ENCODE measurements around the gene DEAF1. TPM values are rescaled to one million over a fixed set of nuclear protein-coding genes. Genes with fewer than 3 reads are reported as not detected.

DEAF1 gene
- polyA plus RNA-seq, 1 donor (not counting 4 experiments of a cell fraction or from before 2014, with no cell fraction given), result 8.1 TPM

DNA sequence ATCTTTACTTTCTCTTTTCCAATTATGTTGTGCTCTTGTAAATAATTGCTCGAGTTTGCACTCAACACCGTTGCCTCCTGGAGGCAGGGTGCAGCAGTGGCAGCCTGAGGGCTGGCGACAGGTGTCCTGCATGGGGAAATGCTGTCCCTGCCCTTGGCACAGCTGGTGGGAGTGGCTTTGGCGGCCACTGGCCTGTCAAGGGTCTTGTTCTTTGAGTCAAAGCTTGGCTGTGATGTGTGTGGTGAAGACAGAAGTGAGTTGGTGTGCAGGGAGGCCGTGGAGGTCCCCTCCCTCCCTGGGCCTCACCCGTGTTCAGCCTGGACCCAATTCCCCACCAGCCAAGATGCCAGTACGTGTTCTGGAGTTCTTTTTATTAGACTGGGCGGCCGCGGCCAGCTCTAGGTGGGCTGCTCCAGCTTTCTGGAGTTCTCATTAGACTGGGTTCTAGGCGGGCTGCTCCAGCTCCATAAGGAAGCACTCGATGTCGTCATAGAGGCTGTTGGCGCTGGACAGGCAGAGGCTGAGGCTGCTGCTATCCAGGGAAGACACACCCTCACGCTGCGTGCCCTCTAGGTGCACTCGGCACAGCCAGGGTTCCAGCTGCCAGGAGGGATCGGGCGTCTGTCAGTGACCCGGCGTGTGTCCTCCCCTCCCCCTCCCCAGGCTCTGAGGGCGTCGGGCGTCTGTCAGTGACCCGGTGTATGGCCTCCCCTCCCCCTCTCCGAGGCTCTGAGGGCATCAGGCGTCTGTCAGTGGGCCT, 82.6 kb downstream of the DEAF1 start:
- Histone ChIP-seq H3K36me3 (ENCODE audit: control insufficient read depth in 2 of 2, extremely low read depth in 1 of 2, insufficient read depth in 2 of 2, low read length in 2 of 2) (peaks cover 38 to 41% of the 10 kb centered on the region in 2 experiments), H3K4me2 (ENCODE audit: control insufficient read depth, extremely low read depth, insufficient read depth, low read depth, low read length) (no peak overlapping the region), H3K27me3 (ENCODE audit: control insufficient read depth, extremely low read depth, insufficient read depth, low read length) (no peaks in the 10 kb centered on the region), H3K9ac (ENCODE audit: control insufficient read depth, extremely low read depth, insufficient read depth, low read length) (no peak overlapping the region), H3K4me3 (ENCODE audit: control insufficient read depth in 2 of 3, extremely low read depth in 1 of 3, insufficient read depth in 2 of 3, low read depth in 1 of 3, low read length in 3 of 3) (no peak overlapping the region), H4K20me1 (ENCODE audit: control insufficient read depth, extremely low read depth, insufficient read depth, low read length) (peaks cover 15% of the 10 kb centered on the region), H3K79me2 (ENCODE audit: control insufficient read depth, insufficient read depth, low read length) (peaks cover 2% of the 10 kb centered on the region), H3K4me1 (ENCODE audit: control insufficient read depth, extremely low read depth, insufficient read depth, low read length) (peaks cover 25% of the 10 kb centered on the region), H3K9me3 (ENCODE audit: control insufficient read depth, low read depth, low read length) (no peaks in the 10 kb centered on the region), H3K9me1 (ENCODE audit: control insufficient read depth, extremely low read depth, insufficient read depth, low read length) (no peaks in the 10 kb centered on the region), H2AFZ (ENCODE audit: control insufficient read depth, low read length) (no peak overlapping the region), H3K27ac (ENCODE audit: control insufficient read depth, insufficient read depth, low read length) (no peak overlapping the region)
- DNase-seq (ENCODE audit: low read depth, low spot score), result no peak
- TF ChIP-seq EZH2 (IDR thresholded peaks at IDR 0.05; ENCODE audit: low read length), result no peak
- TF ChIP-seq, protein P1, sequence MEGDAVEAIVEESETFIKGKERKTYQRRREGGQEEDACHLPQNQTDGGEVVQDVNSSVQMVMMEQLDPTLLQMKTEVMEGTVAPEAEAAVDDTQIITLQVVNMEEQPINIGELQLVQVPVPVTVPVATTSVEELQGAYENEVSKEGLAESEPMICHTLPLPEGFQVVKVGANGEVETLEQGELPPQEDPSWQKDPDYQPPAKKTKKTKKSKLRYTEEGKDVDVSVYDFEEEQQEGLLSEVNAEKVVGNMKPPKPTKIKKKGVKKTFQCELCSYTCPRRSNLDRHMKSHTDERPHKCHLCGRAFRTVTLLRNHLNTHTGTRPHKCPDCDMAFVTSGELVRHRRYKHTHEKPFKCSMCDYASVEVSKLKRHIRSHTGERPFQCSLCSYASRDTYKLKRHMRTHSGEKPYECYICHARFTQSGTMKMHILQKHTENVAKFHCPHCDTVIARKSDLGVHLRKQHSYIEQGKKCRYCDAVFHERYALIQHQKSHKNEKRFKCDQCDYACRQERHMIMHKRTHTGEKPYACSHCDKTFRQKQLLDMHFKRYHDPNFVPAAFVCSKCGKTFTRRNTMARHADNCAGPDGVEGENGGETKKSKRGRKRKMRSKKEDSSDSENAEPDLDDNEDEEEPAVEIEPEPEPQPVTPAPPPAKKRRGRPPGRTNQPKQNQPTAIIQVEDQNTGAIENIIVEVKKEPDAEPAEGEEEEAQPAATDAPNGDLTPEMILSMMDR (optimal IDR thresholded peaks at IDR 0.05 in 1 of 3, IDR thresholded peaks at IDR 0.05 in 1 of 3, conservative IDR thresholded peaks at IDR 0.05 in 1 of 3; ENCODE audit: extremely low read depth in 1 of 3, insufficient read depth in 2 of 3, low read length in 3 of 3), result peak; percentile 13 to 52 (median 29)
- dilution Hi-C loops (cut with MboI; ENCODE audit: extremely low pct_ligation_motif_present, low sequenced_read_pairs), result no loop called here
- FAIRE-seq, result no peak

DNA sequence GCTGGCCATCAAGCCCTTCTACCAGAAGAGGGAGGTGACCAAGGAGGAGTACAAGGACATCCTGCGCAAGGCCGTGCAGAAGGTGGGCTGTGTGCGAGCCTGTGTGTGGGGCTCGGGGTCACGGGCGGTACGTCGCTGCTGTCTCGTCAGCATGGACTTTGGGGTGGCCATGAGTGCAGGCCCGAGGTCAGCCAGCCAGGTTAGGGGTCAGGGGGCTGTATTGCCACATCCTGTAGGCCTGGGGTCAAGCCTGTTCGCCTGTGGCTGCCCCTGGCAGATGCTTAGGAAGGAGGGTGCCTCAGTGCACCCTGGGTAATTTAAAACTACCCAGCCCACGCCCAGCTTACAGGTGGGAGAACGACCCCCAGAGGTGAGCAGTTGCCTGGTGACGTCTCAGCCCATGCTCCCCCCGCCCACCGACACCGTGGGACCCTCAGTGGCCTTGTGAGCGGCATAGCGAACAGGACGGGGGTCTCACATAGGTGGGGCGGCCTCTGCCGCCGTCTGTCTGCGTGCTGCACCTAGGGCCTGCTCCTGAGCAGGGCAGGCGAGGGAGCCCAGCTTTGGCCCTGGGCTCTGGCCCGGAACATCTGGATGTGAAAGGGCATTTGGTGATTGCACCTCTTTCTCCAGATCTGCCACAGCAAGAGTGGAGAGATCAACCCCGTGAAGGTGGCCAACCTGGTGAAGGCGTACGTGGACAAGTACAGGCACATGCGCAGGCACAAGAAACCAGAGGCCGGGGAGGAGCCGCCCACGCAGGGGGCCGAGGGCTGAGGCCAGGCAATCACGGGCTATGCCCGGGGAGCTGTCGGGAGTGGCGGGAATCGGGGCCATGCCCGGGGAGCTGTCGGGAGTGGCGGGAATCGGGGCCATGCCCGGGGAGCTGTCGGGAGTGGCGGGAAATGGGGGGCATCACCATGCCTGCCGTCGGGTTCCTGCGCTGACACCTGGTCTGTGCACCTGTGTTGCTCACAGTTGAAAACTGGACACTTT, 83.7 kb downstream of the DEAF1 start:
- TF ChIP-seq, protein P1 (optimal IDR thresholded peaks at IDR 0.05 in 1 of 3, IDR thresholded peaks at IDR 0.05 in 1 of 3, conservative IDR thresholded peaks at IDR 0.05 in 1 of 3; ENCODE audit: extremely low read depth in 1 of 3, insufficient read depth in 2 of 3, low read length in 3 of 3), result no peak
- no peak for TF ChIP-seq EZH2 (IDR thresholded peaks at IDR 0.05; ENCODE audit: low read length)
- H3K27me3 ChIP-seq (ENCODE audit: control insufficient read depth, extremely low read depth, insufficient read depth, low read length), result no peaks in the 10 kb centered on the region
- no peak for DNase-seq (ENCODE audit: low read depth, low spot score)
- H3K79me2 ChIP-seq (ENCODE audit: control insufficient read depth, insufficient read depth, low read length), result peaks cover 2% of the 10 kb centered on the region
- H3K4me2 ChIP-seq (ENCODE audit: control insufficient read depth, extremely low read depth, insufficient read depth, low read depth, low read length), result no peak overlapping the region
- dilution Hi-C loops (cut with MboI; ENCODE audit: extremely low pct_ligation_motif_present, low sequenced_read_pairs), result no loop called here
- H3K36me3 ChIP-seq (ENCODE audit: control insufficient read depth in 2 of 2, extremely low read depth in 1 of 2, insufficient read depth in 2 of 2, low read length in 2 of 2), result peaks cover 46 to 52% of the 10 kb centered on the region in 2 experiments
- no peak for FAIRE-seq
- no peaks in the 10 kb centered on the region for H3K9me3 ChIP-seq (ENCODE audit: control insufficient read depth, low read depth, low read length)
- H4K20me1 ChIP-seq (ENCODE audit: control insufficient read depth, extremely low read depth, insufficient read depth, low read length), result peaks cover 15% of the 10 kb centered on the region
- no peaks in the 10 kb centered on the region for H3K9me1 ChIP-seq (ENCODE audit: control insufficient read depth, extremely low read depth, insufficient read depth, low read length)
- H2AFZ ChIP-seq (ENCODE audit: control insufficient read depth, low read length), result no peak overlapping the region
- no peak overlapping the region for H3K9ac ChIP-seq (ENCODE audit: control insufficient read depth, extremely low read depth, insufficient read depth, low read length)
- H3K4me3 ChIP-seq (ENCODE audit: control insufficient read depth in 2 of 3, extremely low read depth in 1 of 3, insufficient read depth in 2 of 3, low read depth in 1 of 3, low read length in 3 of 3), result no peak overlapping the region
- H3K4me1 ChIP-seq (ENCODE audit: control insufficient read depth, extremely low read depth, insufficient read depth, low read length), result peaks cover 29% of the 10 kb centered on the region
- H3K27ac ChIP-seq (ENCODE audit: control insufficient read depth, insufficient read depth, low read length), result no peak overlapping the region

Data from keratinocyte (primary cell).